Stimulated activated CD4-positive, alpha-beta T cell treated with anti-CD3 and anti-CD28 coated beads, Interleukin-4, amount 100 ng/mL, for 48 hours (primary cell): ENCODE data around the gene GRAMD4.

ENCODE experiments used
- DNase-seq, 2 donors: peaks; one replicate each; pipeline ENCODE4 v3.0.0-alpha.2; 2020; ENCODE audit warnings: low read depth in 2 of 2

The GRAMD4 gene

GRCh38 chr22:46671824-46672432, 51.7 kb downstream of the GRAMD4 start:
- no peak for DNase-seq

GRCh38 chr22:46672731-46673130, 52.5 kb downstream of the GRAMD4 start:
- DNase-seq, result no peak

- DNase-seq, result no peak
Observed at GRCh38 chr22:46673205-46673604, 53.0 kb downstream of the GRAMD4 start.

GRCh38 chr22:46673662-46674236, 53.6 kb downstream of the GRAMD4 start:
- DNase-seq, result no peak

- peak; percentile 93 to 94 for DNase-seq
Observed at GRCh38 chr22:46674367-46674781, 54.2 kb downstream of the GRAMD4 start.

- no peak for DNase-seq
Observed at GRCh38 chr22:46674906-46675305, 54.7 kb downstream of the GRAMD4 start.

- no peak for DNase-seq
Observed at GRCh38 chr22:46675479-46675878, 55.3 kb downstream of the GRAMD4 start.

- DNase-seq, result no peak
Observed at GRCh38 chr22:46675938-46676337, 55.8 kb downstream of the GRAMD4 start.

GRCh38 chr22:46676479-46676878, 56.3 kb downstream of the GRAMD4 start:
- DNase-seq, result no peak

- no peak for DNase-seq
Observed at GRCh38 chr22:46676881-46677280, 56.7 kb downstream of the GRAMD4 start.

GRCh38 chr22:46677323-46678002, 57.3 kb downstream of the GRAMD4 start:
- DNase-seq, result no peak

- DNase-seq, result no peak
Observed at GRCh38 chr22:46678003-46678657, 57.9 kb downstream of the GRAMD4 start.

GRCh38 chr22:46678785-46679700, 58.9 kb downstream of the GRAMD4 start:
- no peak for DNase-seq

- DNase-seq, result no peak
Observed at GRCh38 chr22:46679706-46680269, 59.6 kb downstream of the GRAMD4 start.

GRCh38 chr22:46681010-46681409, 60.8 kb downstream of the GRAMD4 start:
- no peak for DNase-seq

GRCh38 chr22:46682011-46682731, 62.0 kb downstream of the GRAMD4 start:
- DNase-seq, result no peak

GRCh38 chr22:46684706-46685105, 64.5 kb downstream of the GRAMD4 start:
- no peak for DNase-seq

GRCh38 chr22:46686221-46687047, 66.2 kb downstream of the GRAMD4 start:
- no peak for DNase-seq

GRCh38 chr22:46687048-46687444, 66.9 kb downstream of the GRAMD4 start:
- DNase-seq, result no peak

- DNase-seq, result no peak
Observed at GRCh38 chr22:46687460-46687859, 67.3 kb downstream of the GRAMD4 start.
